LNCaP clone FGC (cell line): ENCODE measurements around the gene SERPINC1.
"Not testable (repeated sequence)": the region's sequence is repeated elsewhere in the genome, so short reads cannot be mapped to it uniquely, and the experiment has no call there.

Source experiments
- DNase-seq: peaks from one replicate; pipeline ENCODE4 v3.0.0-alpha.2; 2011; ENCODE audit warnings: low read depth
- H3K4me3 ChIP-seq: 2 replicates; pipeline ENCODE4 v1.5.1; 2011; ENCODE audit warnings: mild to moderate bottlenecking, low read depth, low read length, control low read depth
- CTCF ChIP-seq: IDR thresholded peaks from 2 replicates; pipeline ENCODE4 v1.5.1; 2012; ENCODE audit warnings: mild to moderate bottlenecking; ENCODE audit not compliant: control insufficient read depth, insufficient read depth; ENCODE audit errors: extremely low read depth

Gene SERPINC1

GRCh38 chr1:173937062-173937461, 19.9 kb upstream of the SERPINC1 start:
- TF ChIP-seq CTCF: no peak
- H3K4me3 ChIP-seq: no peak overlapping the region
- no peak for DNase-seq

- no peak overlapping the region for H3K4me3 ChIP-seq
- no peak for TF ChIP-seq CTCF
- DNase-seq: no peak
These were observed 17.3 kb upstream of the SERPINC1 start for GRCh38 chr1:173934440-173934839.

- not testable (repeated sequence) for H3K4me3 ChIP-seq, DNase-seq
These were observed 13.4 kb upstream of the SERPINC1 start for GRCh38 chr1:173930541-173930940.

GRCh38 chr1:173925306-173926242, 8.4 kb upstream of the SERPINC1 start:
- no peak overlapping the region for H3K4me3 ChIP-seq
- TF ChIP-seq CTCF: no peak
- peak; percentile 33 for DNase-seq

GRCh38 chr1:173920861-173921260, 3.7 kb upstream of the SERPINC1 start:
- H3K4me3 ChIP-seq: no peak overlapping the region
- DNase-seq: no peak
- TF ChIP-seq CTCF: no peak

- H3K4me3 ChIP-seq: no peak overlapping the region
- DNase-seq: no peak
- no peak for TF ChIP-seq CTCF
These were observed 737 bp upstream of the SERPINC1 start for GRCh38 chr1:173917635-173918493.

- H3K4me3 ChIP-seq: no peak overlapping the region
- no peak for TF ChIP-seq CTCF
- DNase-seq: no peak
These were observed 460 bp downstream of the SERPINC1 start for GRCh38 chr1:173916667-173917066.
